SK-N-SH (cell line): ENCODE measurements around the gene TCF7L2. TPM values are rescaled to one million over a fixed set of nuclear protein-coding genes. Genes with fewer than 3 reads are reported as not detected.

ENCODE experiments used
- CTCF ChIA-PET: fragments of 300-600, 350-600 bp; formaldehyde crosslinking; extraction: SDS; loops from one replicate; lab custom pipeline; 2021; lab: Yijun Ruan, JAX
- POLR2A ChIA-PET: fragments of 350-600 bp; sonication (Branson Sonifier 250); formaldehyde crosslinking; extraction: SDS; loops from one replicate; lab custom pipeline; 2020; ENCODE audit warnings: antibody characterized with exemption, inconsistent platforms; lab: Yijun Ruan, JAX
- DNase-seq: peaks from one replicate; pipeline ENCODE4 v3.0.0; 2012
- H2AFZ ChIP-seq: fragments of 200-600 bp; sonication (generic); 2 replicates; pipeline ENCODE4 v1.8.1; 2016; ENCODE audit warnings: antibody characterized with exemption, mild to moderate bottlenecking, low read depth
- H3F3A ChIP-seq: fragments of 200-600 bp; sonication (generic); replicated peaks from 2 replicates; pipeline ENCODE3; 2016; ENCODE audit warnings: antibody characterized with exemption, mild to moderate bottlenecking; ENCODE audit not compliant: insufficient read depth
- H3K27ac ChIP-seq, 2 experiments: fragments of 200-500 bp in 1 of 2; fragments of 200-600 bp in 1 of 2; sonication (Bioruptor generic) in 1 of 2; sonication (generic), shearing (Covaris generic) in 1 of 2; 2 replicates each; pipeline versions ENCODE4 v1.5.1 to v1.6.1; 2014 to 2016; ENCODE audit warnings: low read depth in 2 of 2, inconsistent platforms in 1 of 2, low read length in 1 of 2, mild to moderate bottlenecking in 1 of 2, mixed read lengths in 1 of 2
- H3K27me3 ChIP-seq: fragments of 200-600 bp; sonication (generic), shearing (Covaris generic); 2 replicates; pipeline ENCODE4 v1.6.1; 2016; ENCODE audit warnings: mixed run types; ENCODE audit not compliant: insufficient read depth
- H3K36me3 ChIP-seq, 2 experiments: fragments of 200-500 bp in 1 of 2; fragments of 200-600 bp in 1 of 2; sonication (Bioruptor generic) in 1 of 2; sonication (generic) in 1 of 2; replicated peaks in 1 of 2; 2 replicates each; pipeline versions ENCODE3 to v1.5.1; 2014 to 2016; ENCODE audit warnings: low read length in 1 of 2, mild to moderate bottlenecking in 1 of 2; ENCODE audit not compliant: insufficient read depth in 2 of 2, control insufficient read depth in 1 of 2
- H3K4me1 ChIP-seq, 2 experiments: fragments of 200-500 bp in 1 of 2; fragments of 200-600 bp in 1 of 2; sonication (Bioruptor generic) in 1 of 2; sonication (generic), shearing (Covaris generic) in 1 of 2; 2 replicates each; pipeline versions ENCODE4 v1.5.1 to v1.6.1; 2014 to 2016; ENCODE audit warnings: low read depth in 1 of 2, low read length in 1 of 2, mixed run types in 1 of 2; ENCODE audit not compliant: insufficient read depth in 2 of 2, control insufficient read depth in 1 of 2
- H3K4me2 ChIP-seq: fragments of 200-600 bp; sonication (generic), shearing (Covaris generic); 2 replicates; pipeline ENCODE4 v1.6.1; 2017; ENCODE audit warnings: mixed run types
- H3K4me3 ChIP-seq, 2 experiments: fragments of 200-500 bp in 1 of 2; fragments of 200-600 bp in 1 of 2; sonication (Bioruptor generic) in 1 of 2; sonication (generic), shearing (Covaris generic) in 1 of 2; 2 replicates each; pipeline versions ENCODE4 v1.5.1 to v1.8.1; 2014 to 2016; ENCODE audit warnings: low read depth in 2 of 2, inconsistent platforms in 1 of 2, low read length in 1 of 2, mild to moderate bottlenecking in 1 of 2, mixed read lengths in 1 of 2, moderate library complexity in 1 of 2
- H3K79me2 ChIP-seq: fragments of 200-600 bp; sonication (generic); 2 replicates; pipeline ENCODE4 v1.8.1; 2017; ENCODE audit warnings: mild to moderate bottlenecking; ENCODE audit not compliant: insufficient read depth
- H3K9ac ChIP-seq: fragments of 200-600 bp; sonication (generic); 2 replicates; pipeline ENCODE4 v1.6.1; 2017; ENCODE audit warnings: mixed run types
- H3K9me2 ChIP-seq: fragments of 200-600 bp; sonication (generic); 2 replicates; pipeline ENCODE4 v1.6.1; 2017; ENCODE audit warnings: mixed run types
- H3K9me3 ChIP-seq: fragments of 200-600 bp; sonication (generic); 2 replicates; pipeline ENCODE4 v1.6.1; 2017; ENCODE audit warnings: mixed run types, mild to moderate bottlenecking, moderate library complexity
- H4K20me1 ChIP-seq: fragments of 200-600 bp; sonication (generic); 2 replicates; pipeline ENCODE4 v1.6.1; 2017; ENCODE audit warnings: mild to moderate bottlenecking, mixed run types; ENCODE audit not compliant: insufficient read depth
- CTCF ChIP-seq: fragments of 200-600 bp; sonication (generic); IDR thresholded peaks from 2 replicates; pipeline ENCODE4 v1.6.1; 2017; ENCODE audit warnings: antibody characterized with exemption, mild to moderate bottlenecking, moderate library complexity
- ELF1 ChIP-seq: IDR thresholded peaks from 2 replicates; pipeline ENCODE4 v1.4.0; 2012
- FOXJ3 ChIP-seq: sonication (generic); formaldehyde crosslinking; IDR thresholded peaks from 2 replicates; pipeline ENCODE4 v1.5.1; 2020; ENCODE audit warnings: mild to moderate bottlenecking, missing genetic modification reagents
- FOXM1 ChIP-seq: IDR thresholded peaks from 2 replicates; pipeline ENCODE4 v1.4.0; 2012; ENCODE audit warnings: low read depth, mild to moderate bottlenecking
- JUND ChIP-seq: IDR thresholded peaks from 2 replicates; pipeline ENCODE4 v1.4.0; 2012
- MAX ChIP-seq: IDR thresholded peaks from 2 replicates; pipeline ENCODE4 v1.4.0; 2012; ENCODE audit warnings: low read depth
- MEF2A ChIP-seq: IDR thresholded peaks from 2 replicates; pipeline ENCODE4 v1.4.0; 2012; ENCODE audit warnings: low read depth, borderline replicate concordance
- MXI1 ChIP-seq: IDR thresholded peaks from 2 replicates; pipeline ENCODE4 v1.6.1; 2012; ENCODE audit warnings: mild to moderate bottlenecking, low read depth, low read length, improper control_type of control experiment
- NFIC ChIP-seq: IDR thresholded peaks from 2 replicates; pipeline ENCODE4 v1.4.0; 2012; ENCODE audit warnings: borderline replicate concordance
- RAD21 ChIP-seq: IDR thresholded peaks from 2 replicates; pipeline ENCODE4 v1.6.1; 2012; ENCODE audit warnings: mild to moderate bottlenecking, low read length
- REST ChIP-seq: IDR thresholded peaks from 2 replicates; pipeline ENCODE4 v1.6.1; 2012; ENCODE audit warnings: mild to moderate bottlenecking, low read depth, low read length, moderate library complexity
- RXRA ChIP-seq: IDR thresholded peaks from 2 replicates; pipeline ENCODE4 v1.4.0; 2012; ENCODE audit warnings: low read depth, mild to moderate bottlenecking, borderline replicate concordance
- SMC3 ChIP-seq: IDR thresholded peaks from 2 replicates; pipeline ENCODE4 v1.6.1; 2012; ENCODE audit warnings: low read depth, low read length, improper control_type of control experiment
- TCF12 ChIP-seq: IDR thresholded peaks from 2 replicates; pipeline ENCODE4 v1.4.0; 2012
- TEAD4 ChIP-seq: IDR thresholded peaks from 2 replicates; pipeline ENCODE4 v1.4.0; 2012; ENCODE audit warnings: mild to moderate bottlenecking, borderline replicate concordance; ENCODE audit not compliant: insufficient read depth
- USF1 ChIP-seq: IDR thresholded peaks from 2 replicates; pipeline ENCODE4 v1.4.0; 2012; ENCODE audit warnings: low read depth, borderline replicate concordance
- YY1 ChIP-seq: IDR thresholded peaks from 2 replicates; pipeline ENCODE4 v1.4.0; 2012; ENCODE audit warnings: low read depth, mild to moderate bottlenecking
- ZBTB33 ChIP-seq: IDR thresholded peaks from 2 replicates; pipeline ENCODE4 v1.4.0; 2012; ENCODE audit warnings: low read depth, borderline replicate concordance
- WGBS: methylation state at CpG from one replicate; pipeline ENCODE4 v1.1.6; 2017; ENCODE audit warnings: low lambda C conversion rate; 5-methylcytosine and 5-hydroxymethylcytosine counted together
- polyA plus RNA-seq, 3 experiments: library from polyadenylated mRNA; depleted of rRNA; stranded (reverse); fragments of >200 nt; gene quantifications; 2 replicates each; pipeline ENCODE4 v1.2.3, GENCODE V29; 2012

TCF7L2 gene
- polyA plus RNA-seq, 1 of the 3 experiments (the other 2 are of a cell fraction), result 10.2 TPM

- H3K79me2 ChIP-seq, result no peaks in the 10 kb centered on the region
- POLR2A ChIA-PET, result no interaction called here
- no peak overlapping the region for H2AFZ ChIP-seq
- CTCF ChIA-PET, result interaction anchor here (1.6 kb wide), 1 partner anchor 208 kb away, joined by 6 read pairs; no protein-coding TSS in a partner anchor
- no peak overlapping the region for H3K4me3 ChIP-seq
- H3K4me1 ChIP-seq, result peaks cover 0 to 30% of the 10 kb centered on the region in 2 experiments; a peak in 2 of 4 replicates
- no peak overlapping the region for H3K27ac ChIP-seq
- DNase-seq, result no peak
- H3F3A ChIP-seq, result no peaks in the 10 kb centered on the region
- H3K36me3 ChIP-seq, result no peaks in the 10 kb centered on the region
- no peaks in the 10 kb centered on the region for H3K9me3 ChIP-seq
- 90% methylated on average over 2 of the region's 5 CpGs for WGBS
- H3K9ac ChIP-seq, result no peak overlapping the region
- H3K4me2 ChIP-seq, result no peak overlapping the region
- no peaks in the 10 kb centered on the region for H4K20me1 ChIP-seq
- no peaks in the 10 kb centered on the region for H3K27me3 ChIP-seq
- TF ChIP-seq YY1 (no peak), FOXJ3 (CRISPR knock-in tag) (no peak), MXI1 (no peak), FOXM1 (no peak), ELF1 (no peak), RXRA (no peak)
- H3K9me2 ChIP-seq, result no peaks in the 10 kb centered on the region
Observed at GRCh38 chr10:113176652-113177155, 226.7 kb downstream of the TCF7L2 start.

- no peaks in the 10 kb centered on the region for H3K27me3 ChIP-seq
- H3K27ac ChIP-seq, result no peak overlapping the region
- H3K9ac ChIP-seq, result no peak overlapping the region
- no peak overlapping the region for H3K4me3 ChIP-seq
- H3K4me1 ChIP-seq, result peaks cover 0 to 27% of the 10 kb centered on the region in 2 experiments; a peak in 1 of 4 replicates
- no peaks in the 10 kb centered on the region for H3K9me3 ChIP-seq
- no peaks in the 10 kb centered on the region for H4K20me1 ChIP-seq
- TF ChIP-seq MEF2A (no peak), REST (no peak), ELF1 (no peak), MAX (no peak), ZBTB33 (no peak), SMC3 (no peak), YY1 (no peak), TCF12 (no peak), NFIC (no peak), FOXJ3 (CRISPR knock-in tag) (no peak), RAD21 (no peak), CTCF (no peak), TEAD4 (no peak), USF1 (no peak), JUND (no peak)
- H3F3A ChIP-seq, result no peaks in the 10 kb centered on the region
- WGBS, result 78% methylated on average over 14 of the region's 16 CpGs
- H3K79me2 ChIP-seq, result no peaks in the 10 kb centered on the region
- no peak for DNase-seq
- ChIA-PET CTCF (interaction anchor here (1.6 kb wide), 1 partner anchor 208 kb away, joined by 6 read pairs; no protein-coding TSS in a partner anchor), POLR2A (no interaction called here)
- H3K36me3 ChIP-seq, result no peaks in the 10 kb centered on the region
- H3K4me2 ChIP-seq, result no peak overlapping the region
- no peak overlapping the region for H2AFZ ChIP-seq
- H3K9me2 ChIP-seq, result no peaks in the 10 kb centered on the region
Observed at GRCh38 chr10:113177156-113177935, 227.3 kb downstream of the TCF7L2 start.
